ENCODE results near the gene IL17C.

DNA sequence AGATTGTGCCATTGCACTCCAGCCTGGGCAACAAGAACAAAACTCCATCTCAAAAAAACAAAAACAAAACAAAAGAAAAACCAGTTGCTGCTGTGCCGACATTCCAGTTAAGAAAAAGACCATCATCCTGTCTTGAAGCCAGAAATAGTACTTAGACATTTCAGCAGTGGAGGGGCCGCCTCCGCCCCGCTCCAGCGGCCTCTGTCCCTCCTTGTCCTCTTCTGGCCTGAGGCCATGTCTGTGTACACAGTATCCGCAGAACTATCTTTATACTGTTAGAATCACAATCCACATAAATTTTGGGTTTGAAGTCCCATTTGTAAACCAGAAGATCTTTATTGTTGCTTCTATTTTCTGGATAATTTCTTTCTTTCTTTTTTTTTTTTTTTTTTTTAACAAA is 43.3 kb upstream of the IL17C start:
- TF ChIP-seq POLR2A (IDR thresholded peaks at IDR 0.05) (no peak), EP300 (IDR thresholded peaks at IDR 0.05) (no peak)
- TF ChIP-seq, protein P1, sequence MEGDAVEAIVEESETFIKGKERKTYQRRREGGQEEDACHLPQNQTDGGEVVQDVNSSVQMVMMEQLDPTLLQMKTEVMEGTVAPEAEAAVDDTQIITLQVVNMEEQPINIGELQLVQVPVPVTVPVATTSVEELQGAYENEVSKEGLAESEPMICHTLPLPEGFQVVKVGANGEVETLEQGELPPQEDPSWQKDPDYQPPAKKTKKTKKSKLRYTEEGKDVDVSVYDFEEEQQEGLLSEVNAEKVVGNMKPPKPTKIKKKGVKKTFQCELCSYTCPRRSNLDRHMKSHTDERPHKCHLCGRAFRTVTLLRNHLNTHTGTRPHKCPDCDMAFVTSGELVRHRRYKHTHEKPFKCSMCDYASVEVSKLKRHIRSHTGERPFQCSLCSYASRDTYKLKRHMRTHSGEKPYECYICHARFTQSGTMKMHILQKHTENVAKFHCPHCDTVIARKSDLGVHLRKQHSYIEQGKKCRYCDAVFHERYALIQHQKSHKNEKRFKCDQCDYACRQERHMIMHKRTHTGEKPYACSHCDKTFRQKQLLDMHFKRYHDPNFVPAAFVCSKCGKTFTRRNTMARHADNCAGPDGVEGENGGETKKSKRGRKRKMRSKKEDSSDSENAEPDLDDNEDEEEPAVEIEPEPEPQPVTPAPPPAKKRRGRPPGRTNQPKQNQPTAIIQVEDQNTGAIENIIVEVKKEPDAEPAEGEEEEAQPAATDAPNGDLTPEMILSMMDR (IDR thresholded peaks at IDR 0.05): no peak
